DMS153 treated with DMSO at 0.1 percent for 48 hours (cell line): ENCODE measurements around the gene CSH2.

Source experiments
- DNase-seq: peaks from one replicate; lab custom pipeline; 2025; ENCODE audit not compliant: unreplicated experiment; lab: John Stamatoyannopoulos, UW

CSH2 gene

GRCh38 chr17:63834431-63835166 is 38.9 kb downstream of the CSH2 start:
- no peak for DNase-seq

- DNase-seq: no peak
Measured at GRCh38 chr17:63833741-63834373, 39.6 kb downstream of the CSH2 start.

- DNase-seq: no peak
Measured at GRCh38 chr17:63833026-63833740, 40.3 kb downstream of the CSH2 start.

GRCh38 chr17:63832455-63832854 is 41.0 kb downstream of the CSH2 start:
- no peak for DNase-seq

GRCh38 chr17:63832014-63832413 is 41.5 kb downstream of the CSH2 start:
- no peak for DNase-seq

- no peak for DNase-seq
Measured at GRCh38 chr17:63831505-63831904, 42.0 kb downstream of the CSH2 start.

GRCh38 chr17:63830904-63831491 is 42.5 kb downstream of the CSH2 start:
- no peak for DNase-seq

GRCh38 chr17:63830278-63830677 is 43.2 kb downstream of the CSH2 start:
- DNase-seq: no peak

- DNase-seq: no peak
Measured at GRCh38 chr17:63828936-63829335, 44.5 kb downstream of the CSH2 start.

- DNase-seq: no peak
Measured at GRCh38 chr17:63827801-63828221, 45.7 kb downstream of the CSH2 start.

- DNase-seq: peak; percentile 90
Measured at GRCh38 chr17:63827002-63827800, 46.3 kb downstream of the CSH2 start, which contains the start of the genes FTSJ3 and PSMC5. Gene FTSJ3 (minus strand): TSS chr17:63827663. CDS start chr17:63826902, 761 bp downstream. Gene PSMC5 (plus strand): TSS chr17:63827431. CDS start chr17:63827491, 60 bp downstream.

- no peak for DNase-seq
Measured at GRCh38 chr17:63826468-63827001, 46.9 kb downstream of the CSH2 start.

GRCh38 chr17:63824362-63824761 is 49.1 kb downstream of the CSH2 start:
- DNase-seq: no peak

GRCh38 chr17:63823659-63824331 is 49.7 kb downstream of the CSH2 start:
- no peak for DNase-seq

- no peak for DNase-seq
Measured at GRCh38 chr17:63822537-63822936, 50.9 kb downstream of the CSH2 start.
